ENCODE data around the gene ICAM2.

GRCh38 chr17:63978272-63979200 lies 41.9 kb downstream of the ICAM2 start:
- TF ChIP-seq CTCF (IDR thresholded peaks at IDR 0.05; ENCODE audit: low read depth, low read length, poor library complexity, severe bottlenecking) (no peak), EZH2phosphoT487 (IDR thresholded peaks at IDR 0.05; ENCODE audit: borderline replicate concordance, low read length) (no peak)
